Measurements from ENCODE around the gene LBX2. TPM values are rescaled to one million over a fixed set of nuclear protein-coding genes. Genes with fewer than 3 reads are reported as not detected.
A peak's percentile ranks its signal among the peaks of the same experiment; 100 is the strongest.
"Not testable (repeated sequence)": the region's sequence is repeated elsewhere in the genome, so short reads cannot be mapped to it uniquely, and the experiment has no call there.

The LBX2 gene
- total RNA-seq, 1 donor from 2014 or later: 0.40 TPM

DNA sequence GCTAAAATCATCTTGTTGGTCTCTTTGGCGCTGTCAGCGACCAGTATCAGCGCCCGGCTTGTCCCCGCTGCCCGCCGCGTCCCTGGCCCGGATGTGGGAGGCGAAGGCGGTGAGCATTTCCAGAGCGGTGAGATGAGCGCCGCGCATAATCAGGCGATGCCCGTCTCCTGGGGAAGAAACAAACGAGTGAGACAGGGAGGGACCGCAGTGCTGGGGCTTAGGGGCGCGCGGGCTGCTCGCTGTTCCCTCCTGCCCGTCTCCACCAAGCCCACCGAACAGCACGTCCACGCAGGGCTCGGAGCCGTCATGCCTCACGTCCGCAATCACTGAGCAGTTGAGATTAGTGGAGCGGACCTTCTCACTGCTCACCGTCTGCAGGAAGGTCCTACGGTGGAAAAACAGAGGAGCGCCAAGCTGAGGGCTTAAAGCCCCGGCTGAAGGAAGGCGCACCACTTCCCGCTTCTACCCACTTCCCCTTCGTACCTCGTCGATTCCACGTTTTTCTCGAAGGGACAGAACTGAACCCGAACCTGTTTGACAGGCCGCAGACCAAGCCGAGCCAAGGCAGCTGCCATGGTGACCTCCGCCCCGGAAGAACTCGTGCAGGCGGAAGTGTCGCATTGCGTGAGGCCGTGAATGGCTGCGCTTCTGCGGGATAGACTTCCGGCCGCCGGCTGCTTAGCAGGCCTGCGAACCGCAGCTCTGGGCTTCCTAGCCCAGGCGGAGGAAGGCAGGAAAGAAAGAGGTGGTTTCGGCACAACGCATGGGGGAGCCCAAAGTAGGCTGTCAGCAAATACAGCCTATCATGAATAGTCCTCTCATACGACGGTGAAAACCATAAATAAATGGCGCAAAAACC, 27.1 kb downstream of the LBX2 start, which contains the start of gene MRPL53:
Gene MRPL53 (minus strand): TSS at position 595 of the 859 bp plus-strand sequence. CDS start 20 bp downstream, at position 575.
- Mint-ChIP-seq H3K9me3 (no peaks in the 10 kb centered on the region), H3K4me3 (peak within 1 kb of the TSS; percentile 99), H3K27me3 (no peaks in the 10 kb centered on the region), H3K36me3 (ENCODE audit: low read depth) (peaks cover 30% of the 10 kb centered on the region), H3K4me1 (peaks cover 22% of the 10 kb centered on the region), H3K27ac (peak within 1 kb of the TSS; percentile 98)
- intact Hi-C loops (cut with micrococcal nuclease): loop anchor here (1.0 kb wide), 3 partner anchors 10 to 57 kb away; partner anchors contain the start of genes AUP1, CCDC142, HTRA2 and WBP1
- DNase-seq: peak; percentile 99

DNA sequence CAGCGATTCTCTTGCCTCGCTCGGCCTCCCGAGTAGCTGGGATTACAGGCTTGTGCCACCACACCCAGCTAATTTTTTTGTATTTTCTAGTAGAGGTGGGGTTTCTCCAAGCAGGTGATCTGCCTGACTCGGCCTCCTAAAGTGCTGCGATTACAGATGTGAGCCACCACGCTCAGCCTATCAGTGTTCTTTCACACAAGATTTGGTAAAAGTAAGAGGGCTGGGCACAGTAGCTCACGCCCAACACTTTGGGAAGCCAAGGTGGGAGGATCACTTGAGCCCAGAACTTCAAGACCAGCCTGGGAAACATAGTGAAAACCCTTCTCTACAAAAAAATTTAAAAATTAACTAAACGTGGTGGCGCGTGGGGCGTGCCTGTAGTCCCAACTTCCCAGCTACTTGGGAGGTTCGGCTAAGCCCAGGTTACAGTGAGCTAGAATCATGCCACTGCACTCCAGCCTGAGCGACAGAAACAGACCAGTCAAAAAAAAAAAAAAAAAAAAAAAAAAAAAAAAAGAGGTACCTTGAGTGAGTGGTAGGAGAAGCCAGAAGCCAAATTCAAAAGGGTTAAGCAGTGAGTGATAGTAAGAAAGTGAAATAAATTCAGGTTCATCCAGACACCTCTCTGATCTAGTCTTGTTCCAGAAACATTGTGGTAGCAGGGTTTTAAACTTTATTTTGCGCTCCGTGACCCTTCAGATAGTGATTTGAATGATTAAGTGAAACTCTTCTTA, 27.9 kb downstream of the LBX2 start:
- Mint-ChIP-seq H3K4me3 (peak overlapping the region; percentile 99), H3K36me3 (ENCODE audit: low read depth) (peaks cover 26% of the 10 kb centered on the region), H3K4me1 (peaks cover 22% of the 10 kb centered on the region), H3K27ac (peak overlapping the region; percentile 98), H3K9me3 (no peaks in the 10 kb centered on the region), H3K27me3 (no peaks in the 10 kb centered on the region)
- intact Hi-C loops (cut with micrococcal nuclease): loop anchor here (1.0 kb wide), 3 partner anchors 11 to 58 kb away; partner anchors contain the start of genes AUP1, CCDC142, HTRA2 and WBP1
- DNase-seq: no peak

DNA sequence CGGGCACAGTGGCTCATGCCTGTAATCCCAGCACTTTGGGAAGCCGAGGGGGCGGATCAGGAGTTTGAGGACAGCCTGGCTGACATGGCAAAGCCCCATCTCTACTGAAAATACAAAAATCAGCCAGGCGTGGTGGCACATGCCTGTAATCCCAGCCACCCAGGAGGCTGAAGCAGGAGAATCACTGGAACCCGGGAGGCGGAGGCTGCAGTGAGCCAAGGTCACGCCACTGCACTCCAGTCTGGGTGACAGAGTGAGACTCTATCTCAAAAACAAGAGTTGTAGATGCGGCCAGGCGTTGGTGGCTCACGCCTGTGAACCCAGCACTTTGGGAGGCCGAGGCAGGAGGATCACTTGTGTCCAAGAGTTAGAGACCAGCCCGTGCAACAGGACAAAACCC, 28.7 kb downstream of the LBX2 start:
- Mint-ChIP-seq H3K4me1 (peaks cover 25% of the 10 kb centered on the region), H3K4me3 (peak overlapping the region; percentile 74), H3K27ac (peak overlapping the region; percentile 69), H3K36me3 (ENCODE audit: low read depth) (peaks cover 28% of the 10 kb centered on the region)
- DNase-seq; intact Hi-C loops (cut with micrococcal nuclease); H3K27me3 Mint-ChIP-seq; H3K9me3 Mint-ChIP-seq: not testable (repeated sequence)

DNA sequence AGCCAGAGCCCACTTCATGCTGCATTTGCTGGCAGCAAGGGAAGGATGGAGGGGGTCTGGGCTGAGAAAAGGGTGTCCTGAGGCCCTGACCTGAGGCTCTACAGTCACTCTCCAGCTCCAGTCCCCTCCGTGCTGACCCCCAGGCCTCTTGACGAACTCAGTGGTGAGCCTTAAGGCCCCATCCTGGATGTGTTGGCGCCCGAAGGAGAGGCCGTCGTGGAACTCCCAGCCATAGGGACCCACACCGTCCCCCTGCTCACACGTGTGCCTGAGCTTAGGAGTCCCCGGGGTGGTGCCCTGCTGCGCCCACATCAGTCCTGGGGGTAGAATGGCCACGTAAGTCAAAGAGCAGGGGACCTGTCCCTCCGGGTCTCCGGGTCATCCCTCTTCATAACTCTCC, 35.0 kb downstream of the LBX2 start:
- DNase-seq: peak; percentile 64
- Mint-ChIP-seq H3K36me3 (ENCODE audit: low read depth) (peaks cover 25% of the 10 kb centered on the region), H3K4me1 (peaks cover 18% of the 10 kb centered on the region), H3K4me3 (peak overlapping the region; percentile 98), H3K27me3 (no peaks in the 10 kb centered on the region), H3K27ac (peak overlapping the region; percentile 81), H3K9me3 (no peaks in the 10 kb centered on the region)
- intact Hi-C loops (cut with micrococcal nuclease): no loop called here

DNA sequence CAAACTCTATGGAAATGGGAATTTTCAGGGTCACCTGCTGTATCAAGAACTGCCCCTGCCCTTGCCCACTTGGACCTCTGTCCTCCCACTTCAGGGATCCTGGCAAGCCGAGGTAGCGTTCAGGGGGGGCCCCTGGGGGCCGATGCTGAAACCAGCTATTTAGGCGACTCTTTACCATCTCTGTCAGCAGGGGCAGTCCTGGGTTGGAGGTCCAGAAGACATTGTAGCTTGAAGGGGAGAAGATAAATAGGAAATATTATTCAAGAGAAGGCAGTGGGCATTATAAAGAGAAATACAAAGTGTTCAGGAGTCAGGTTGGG, 36.7 kb downstream of the LBX2 start:
- Mint-ChIP-seq H3K27ac (no peak overlapping the region), H3K4me1 (peaks cover 27% of the 10 kb centered on the region), H3K9me3 (no peaks in the 10 kb centered on the region), H3K36me3 (ENCODE audit: low read depth) (peaks cover 27% of the 10 kb centered on the region), H3K27me3 (no peaks in the 10 kb centered on the region), H3K4me3 (peak overlapping the region; percentile 52)
- DNase-seq: no peak
- intact Hi-C loops (cut with micrococcal nuclease): no loop called here

DNA sequence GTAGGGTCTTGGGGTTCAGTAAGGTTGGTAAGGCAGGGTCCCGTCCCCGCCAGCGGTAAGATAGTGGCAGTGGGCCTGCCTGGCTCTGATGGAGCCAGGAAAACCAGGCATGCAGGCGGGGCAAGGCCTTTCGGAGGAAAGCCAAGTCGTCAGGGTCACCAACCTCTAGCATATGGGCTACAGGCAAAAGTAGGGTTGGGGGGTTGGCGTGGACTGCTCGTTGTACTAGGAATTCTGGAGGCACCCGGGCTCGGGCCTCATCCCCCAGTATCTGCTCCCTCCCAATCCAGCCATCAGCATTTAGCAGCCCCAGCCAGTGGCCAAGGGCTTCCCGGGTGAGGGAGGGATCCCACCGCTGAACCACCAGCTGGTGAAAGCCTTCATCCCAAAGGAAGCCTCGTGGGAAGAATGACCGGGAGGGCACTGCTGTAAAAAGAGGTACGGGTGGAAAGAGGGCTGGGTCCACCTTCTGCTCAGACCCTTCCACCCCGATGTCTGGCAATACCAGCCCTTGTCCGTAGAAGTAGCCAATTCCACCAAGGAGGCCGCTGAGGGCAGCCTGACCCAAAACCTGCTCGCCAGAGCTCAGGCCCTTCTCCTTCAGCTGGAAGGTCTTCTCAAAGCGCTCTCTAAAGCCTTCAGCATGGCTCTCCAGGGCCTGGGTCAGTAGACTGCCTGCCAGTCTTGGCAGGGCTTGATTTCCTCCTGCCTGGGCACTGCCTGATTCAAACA, 37.2 kb downstream of the LBX2 start:
- Mint-ChIP-seq H3K36me3 (ENCODE audit: low read depth) (peaks cover 30% of the 10 kb centered on the region), H3K4me1 (peaks cover 30% of the 10 kb centered on the region), H3K9me3 (no peaks in the 10 kb centered on the region), H3K4me3 (no peak overlapping the region), H3K27ac (no peak overlapping the region), H3K27me3 (no peaks in the 10 kb centered on the region)
- intact Hi-C loops (cut with micrococcal nuclease): no loop called here
- no peak for DNase-seq

DNA sequence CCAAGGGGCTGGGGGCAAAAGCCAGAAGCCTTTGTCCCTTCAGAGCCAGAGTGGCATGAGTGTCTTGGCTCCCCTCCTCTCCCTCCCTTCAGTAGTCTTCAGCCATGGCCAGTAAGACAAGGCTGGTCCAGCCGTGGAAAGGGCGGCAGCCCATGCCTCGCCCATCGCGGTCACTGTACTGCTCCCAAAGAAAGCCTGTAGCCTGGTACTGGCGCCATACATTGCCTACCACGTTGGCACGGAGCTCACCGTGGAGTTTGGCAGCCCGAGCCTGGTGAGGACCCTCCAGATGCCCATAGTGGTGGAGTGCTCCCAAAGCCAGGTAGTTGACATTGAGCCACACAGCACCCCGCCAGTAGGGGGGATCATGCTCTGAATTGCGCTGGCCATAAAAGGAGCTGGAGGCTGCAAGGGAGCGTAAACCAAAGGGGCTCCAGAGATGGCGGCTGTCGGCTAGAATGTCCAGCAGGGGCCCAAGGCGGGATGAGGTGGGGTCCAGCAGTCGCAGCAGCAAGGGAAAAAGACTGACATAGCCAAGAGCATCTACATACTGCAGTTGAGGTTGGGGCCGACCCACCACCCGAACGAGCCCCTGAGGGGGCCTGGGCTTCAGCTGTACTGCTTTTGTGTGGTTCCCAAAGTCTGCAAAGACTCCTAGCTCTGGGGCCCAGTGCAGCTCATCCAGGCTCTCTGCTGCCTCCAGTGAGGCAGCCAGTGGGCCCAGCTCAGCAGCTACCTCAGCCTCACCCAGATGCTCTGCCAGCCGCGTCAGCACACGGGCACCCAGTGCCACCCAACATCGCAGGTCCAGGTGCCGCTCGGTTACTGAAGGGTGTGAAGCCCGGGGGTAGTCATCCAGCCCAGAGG, 38.0 kb downstream of the LBX2 start:
- H3K36me3 Mint-ChIP-seq (ENCODE audit: low read depth): peaks cover 38% of the 10 kb centered on the region
- H3K4me1 Mint-ChIP-seq: peaks cover 38% of the 10 kb centered on the region
- intact Hi-C loops (cut with micrococcal nuclease): no loop called here
- no peak overlapping the region for H3K27ac Mint-ChIP-seq
- no peak overlapping the region for H3K4me3 Mint-ChIP-seq
- H3K27me3 Mint-ChIP-seq: no peaks in the 10 kb centered on the region
- no peaks in the 10 kb centered on the region for H3K9me3 Mint-ChIP-seq
- peak; percentile 72 for DNase-seq

DNA sequence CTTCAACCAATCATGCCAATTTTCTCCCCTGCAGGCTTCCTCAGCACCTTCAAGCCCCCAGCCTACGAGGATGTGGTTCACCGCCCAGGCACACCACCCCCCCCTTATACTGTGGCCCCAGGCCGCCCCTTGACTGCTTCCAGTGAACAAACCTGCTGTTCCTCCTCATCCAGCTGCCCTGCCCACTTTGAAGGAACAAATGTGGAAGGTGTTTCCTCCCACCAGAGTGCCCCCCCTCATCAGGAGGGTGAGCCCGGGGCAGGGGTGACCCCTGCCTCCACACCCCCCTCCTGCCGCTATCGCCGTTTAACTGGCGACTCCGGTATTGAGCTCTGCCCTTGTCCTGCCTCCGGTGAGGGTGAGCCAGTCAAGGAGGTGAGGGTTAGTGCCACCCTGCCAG, 39.2 kb downstream of the LBX2 start:
- H3K4me1 Mint-ChIP-seq: peaks cover 48% of the 10 kb centered on the region
- H3K9me3 Mint-ChIP-seq; DNase-seq; H3K27me3 Mint-ChIP-seq; intact Hi-C loops (cut with micrococcal nuclease); H3K27ac Mint-ChIP-seq: not testable (repeated sequence)
- peaks cover 47% of the 10 kb centered on the region for H3K36me3 Mint-ChIP-seq (ENCODE audit: low read depth)
- H3K4me3 Mint-ChIP-seq: peak overlapping the region; percentile 100

DNA sequence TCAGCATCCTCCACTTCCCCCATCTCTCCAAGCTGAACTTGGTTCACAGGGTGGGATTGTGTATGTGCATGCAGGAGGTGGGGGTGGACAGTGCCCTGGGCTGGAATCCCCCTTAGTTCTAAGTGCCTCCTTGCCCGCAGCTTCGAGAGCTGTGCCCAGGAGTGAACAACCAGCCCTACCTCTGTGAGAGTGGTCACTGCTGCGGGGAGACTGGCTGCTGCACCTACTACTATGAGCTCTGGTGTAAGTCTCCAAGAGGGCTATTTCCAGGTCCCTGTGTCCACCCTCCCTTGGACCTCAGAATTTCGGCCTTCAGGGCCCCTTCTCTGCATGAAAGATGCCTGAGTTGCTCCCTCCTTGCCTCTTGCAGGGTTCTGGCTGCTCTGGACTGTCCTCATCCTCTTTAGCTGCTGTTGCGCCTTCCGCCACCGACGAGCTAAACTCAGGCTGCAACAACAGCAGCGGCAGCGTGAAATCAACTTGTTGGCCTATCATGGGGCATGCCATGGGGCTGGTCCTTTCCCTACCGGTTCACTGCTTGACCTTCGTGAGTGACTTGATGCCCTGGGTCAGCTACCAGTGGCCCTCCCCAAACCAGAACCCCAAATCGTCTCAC, 39.8 kb downstream of the LBX2 start:
- intact Hi-C loops (cut with micrococcal nuclease): loop anchor here (5.0 kb wide), 2 partner anchors 1072 to 1227 kb away; partner anchors contain the start of genes ALMS1, CCT7 and PRADC1
- not testable (repeated sequence) for DNase-seq, H3K9me3 Mint-ChIP-seq, H3K27me3 Mint-ChIP-seq
- H3K27ac Mint-ChIP-seq: peak overlapping the region; percentile 72
- H3K4me3 Mint-ChIP-seq: peak overlapping the region; percentile 100
- peaks cover 53% of the 10 kb centered on the region for H3K4me1 Mint-ChIP-seq
- H3K36me3 Mint-ChIP-seq (ENCODE audit: low read depth): peaks cover 52% of the 10 kb centered on the region

DNA sequence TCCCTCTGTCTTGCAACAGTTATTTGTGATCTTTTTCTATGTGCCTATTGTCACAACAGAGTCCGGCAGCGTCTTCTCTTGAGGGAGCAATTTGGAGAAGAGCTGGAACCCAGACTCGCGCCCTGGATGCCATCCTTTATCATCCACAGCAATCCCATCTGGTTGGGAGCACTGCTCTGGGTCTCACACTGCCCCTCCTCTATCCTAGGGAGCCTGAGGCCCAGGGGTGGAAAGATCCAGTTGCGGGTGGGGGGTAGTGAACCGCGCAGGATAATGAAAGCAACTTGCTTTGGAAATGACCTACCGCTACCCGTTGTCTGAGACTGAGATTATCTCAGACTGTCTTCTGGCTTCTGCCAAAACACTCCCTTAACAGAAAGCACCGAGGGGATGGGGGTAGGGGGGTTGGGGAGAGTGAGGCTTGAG, 40.5 kb downstream of the LBX2 start:
- H3K27me3 Mint-ChIP-seq: no peaks in the 10 kb centered on the region
- DNase-seq: peak; percentile 77
- H3K27ac Mint-ChIP-seq: peak overlapping the region; percentile 100
- peaks cover 54% of the 10 kb centered on the region for H3K4me1 Mint-ChIP-seq
- H3K36me3 Mint-ChIP-seq (ENCODE audit: low read depth): peaks cover 50% of the 10 kb centered on the region
- peak overlapping the region; percentile 100 for H3K4me3 Mint-ChIP-seq
- H3K9me3 Mint-ChIP-seq: no peaks in the 10 kb centered on the region
- intact Hi-C loops (cut with micrococcal nuclease): loop anchor here (1.0 to 5.0 kb wide), 3 partner anchors 13 to 1227 kb away; partner anchors contain the start of genes ALMS1, CCT7, MRPL53 and PRADC1

DNA sequence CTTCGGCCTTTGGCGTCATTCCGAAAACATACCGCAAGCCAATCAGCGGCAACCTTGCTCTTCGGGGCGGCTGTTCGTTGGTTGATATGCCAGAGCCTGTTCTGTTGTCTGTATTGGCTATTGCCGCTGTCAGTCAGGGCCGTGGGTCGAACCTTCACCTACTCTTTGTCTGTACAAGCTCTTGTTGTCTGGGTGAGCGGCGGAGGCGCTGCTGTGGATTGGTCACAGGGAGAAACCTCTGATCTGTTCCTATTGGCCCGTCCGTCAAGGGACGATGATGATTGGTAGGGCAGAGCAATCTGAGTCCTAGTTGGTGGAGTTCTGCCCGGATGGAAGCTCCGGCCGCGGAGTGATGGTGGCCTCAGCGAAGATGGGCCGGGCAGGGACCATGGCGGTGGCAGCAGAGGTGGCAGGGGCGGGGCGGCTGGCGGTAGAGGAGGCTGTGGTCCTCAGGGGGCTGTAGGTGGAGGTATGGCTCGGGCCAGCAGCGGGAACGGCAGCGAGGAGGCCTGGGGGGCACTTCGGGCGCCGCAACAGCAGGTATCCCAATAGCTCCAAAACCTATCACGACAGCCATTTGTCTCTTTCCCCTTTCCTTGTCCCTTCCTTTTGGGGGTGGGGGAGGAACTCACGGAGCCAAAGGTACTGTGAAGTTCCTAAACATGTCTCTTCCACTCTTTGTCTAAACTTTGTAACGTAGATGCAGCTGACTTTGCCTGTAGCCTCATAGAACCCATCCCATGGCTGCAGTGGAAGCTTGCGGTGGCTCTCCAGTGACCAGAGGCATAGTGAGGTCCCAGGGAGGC, 41.1 kb downstream of the LBX2 start, which contains the start of gene WBP1:
Gene WBP1 (plus strand): TSS at position 307 of the 806 bp plus-strand sequence. CDS start 165 bp downstream, at position 472.
- intact Hi-C loops (cut with micrococcal nuclease): loop anchor here (1.0 to 5.0 kb wide), 3 partner anchors 14 to 1226 kb away; partner anchors contain the start of genes ALMS1, CCT7, MRPL53 and PRADC1
- H3K4me1 Mint-ChIP-seq: peaks cover 54% of the 10 kb centered on the region

More for the DNA sequence above, 41.1 kb downstream of the LBX2 start, which contains the start of gene WBP1:
- DNase-seq: peak; percentile 99
- no peaks in the 10 kb centered on the region for H3K27me3 Mint-ChIP-seq
- peak within 1 kb of the TSS; percentile 100 for H3K4me3 Mint-ChIP-seq
- H3K9me3 Mint-ChIP-seq: no peaks in the 10 kb centered on the region
- peaks cover 48% of the 10 kb centered on the region for H3K36me3 Mint-ChIP-seq (ENCODE audit: low read depth)
- peak within 1 kb of the TSS; percentile 100 for H3K27ac Mint-ChIP-seq
